HG02885 (cell line): Measurements from ENCODE around the gene MARK3.

Experiments used
- ATAC-seq: cut with Tn5 transposase; IDR thresholded peaks from one replicate; pipeline ENCODE4 v1.9.1; 2021; ENCODE audit warnings: mild to moderate bottlenecking; ENCODE audit not compliant: unreplicated experiment, poor library complexity

Gene MARK3

GRCh38 chr14:103544388-103545218, 159.4 kb downstream of the MARK3 start:
- ATAC-seq, result no peak

GRCh38 chr14:103545219-103545914, 160.2 kb downstream of the MARK3 start:
- ATAC-seq, result no peak

- ATAC-seq, result no peak
These were observed 160.9 kb downstream of the MARK3 start for GRCh38 chr14:103545915-103546651.

GRCh38 chr14:103546652-103547454, 161.6 kb downstream of the MARK3 start:
- no peak for ATAC-seq

- ATAC-seq, result no peak
These were observed 162.3 kb downstream of the MARK3 start for GRCh38 chr14:103547455-103547940.

GRCh38 chr14:103547941-103548462, 162.8 kb downstream of the MARK3 start:
- no peak for ATAC-seq

GRCh38 chr14:103548463-103549351, 163.5 kb downstream of the MARK3 start:
- ATAC-seq, result no peak

- no peak for ATAC-seq
These were observed 164.4 kb downstream of the MARK3 start for GRCh38 chr14:103549361-103550311.

GRCh38 chr14:103550451-103551337, 165.5 kb downstream of the MARK3 start:
- no peak for ATAC-seq

- ATAC-seq, result no peak
These were observed 166.1 kb downstream of the MARK3 start for GRCh38 chr14:103551338-103551762.

- ATAC-seq, result no peak
These were observed 167.0 kb downstream of the MARK3 start for GRCh38 chr14:103552011-103552845.

- ATAC-seq, result no peak
These were observed 167.6 kb downstream of the MARK3 start for GRCh38 chr14:103552846-103553210.
